HuH-7.5 (cell line): ENCODE measurements around the gene AFAP1.

Experiments
- DNase-seq: peaks from one replicate; pipeline ENCODE4 v3.0.0; 2011; ENCODE audit warnings: low spot score

AFAP1 gene

GRCh38 chr4:7967501-7968261 lies 28.0 kb upstream of the AFAP1 start:
- DNase-seq = no peak

- DNase-seq = no peak
These were observed 27.4 kb upstream of the AFAP1 start for GRCh38 chr4:7967063-7967440.

DNA sequence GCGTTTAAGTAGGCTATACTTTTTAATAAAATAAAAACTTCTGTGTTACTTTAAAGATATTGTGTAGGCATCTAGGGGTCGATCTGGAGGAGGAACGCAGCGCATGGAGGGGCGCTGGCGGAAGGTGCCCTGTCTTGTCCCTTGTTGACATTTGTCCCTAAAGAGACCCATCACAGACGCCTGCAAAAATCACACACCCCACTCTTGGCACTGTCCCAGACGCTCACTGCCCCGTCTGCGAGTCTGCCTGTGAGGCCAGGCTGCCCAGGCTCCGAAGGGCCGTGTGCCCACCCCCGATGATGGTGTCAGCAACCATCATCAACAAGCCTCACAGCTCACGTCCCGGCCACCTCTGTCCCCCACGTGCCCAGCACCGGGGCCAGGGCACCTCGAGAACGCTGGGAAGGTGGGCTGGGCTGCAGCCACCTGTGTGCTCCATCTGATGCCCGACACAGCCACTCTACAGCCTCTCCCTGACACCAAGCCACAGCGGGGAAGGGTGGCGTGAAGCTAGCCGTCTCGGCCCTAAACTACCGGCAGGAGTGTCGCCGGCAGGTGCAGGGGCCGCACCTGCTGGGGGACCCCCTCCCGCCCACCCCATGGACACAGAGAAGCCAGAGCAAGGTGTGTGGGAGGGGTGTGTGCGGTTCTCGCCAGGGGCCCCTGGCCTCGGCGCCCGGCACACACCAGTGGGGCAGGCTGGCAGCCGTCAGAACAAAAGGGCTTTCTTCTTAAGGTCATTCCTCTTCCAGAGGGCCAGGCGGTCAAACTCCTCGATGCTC lies 26.8 kb upstream of the AFAP1 start:
- no peak for DNase-seq

DNA sequence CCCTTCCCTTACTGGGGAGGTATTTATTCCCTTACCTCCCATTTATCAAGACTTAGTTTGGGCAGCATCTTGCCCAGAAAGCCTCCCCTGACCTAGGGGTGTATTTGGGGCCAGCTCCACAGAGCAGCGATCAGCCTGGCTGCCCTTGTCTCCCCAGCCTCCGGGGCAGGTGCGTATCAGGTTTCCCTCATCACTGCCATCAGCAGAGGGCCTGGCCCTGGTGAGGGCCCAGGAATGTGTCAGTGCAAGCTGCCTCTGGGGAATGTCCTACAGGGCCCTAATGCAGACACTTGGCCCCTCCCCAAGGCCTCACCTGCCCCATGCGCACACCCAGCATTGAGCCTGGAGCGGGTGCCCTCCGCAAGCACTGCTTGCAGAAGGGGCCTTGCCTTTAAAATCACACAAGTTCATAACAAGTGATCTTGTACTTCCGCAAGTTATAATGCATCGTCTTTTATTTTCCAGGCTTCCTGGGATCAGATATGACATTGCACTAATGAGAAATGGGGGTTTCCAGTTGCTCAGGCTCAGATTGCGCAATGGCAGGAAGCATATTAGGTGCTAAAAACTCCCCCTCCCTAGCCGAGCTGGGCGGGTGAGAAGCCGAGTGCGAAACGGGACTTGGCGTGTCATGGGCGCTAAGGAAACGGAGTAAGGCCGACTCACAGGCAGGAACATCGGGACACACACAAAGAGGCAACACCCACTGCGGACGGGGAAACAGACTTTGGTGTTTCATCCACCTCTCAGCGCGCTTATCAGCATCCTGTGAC lies 25.4 kb upstream of the AFAP1 start:
- DNase-seq = no peak

DNA sequence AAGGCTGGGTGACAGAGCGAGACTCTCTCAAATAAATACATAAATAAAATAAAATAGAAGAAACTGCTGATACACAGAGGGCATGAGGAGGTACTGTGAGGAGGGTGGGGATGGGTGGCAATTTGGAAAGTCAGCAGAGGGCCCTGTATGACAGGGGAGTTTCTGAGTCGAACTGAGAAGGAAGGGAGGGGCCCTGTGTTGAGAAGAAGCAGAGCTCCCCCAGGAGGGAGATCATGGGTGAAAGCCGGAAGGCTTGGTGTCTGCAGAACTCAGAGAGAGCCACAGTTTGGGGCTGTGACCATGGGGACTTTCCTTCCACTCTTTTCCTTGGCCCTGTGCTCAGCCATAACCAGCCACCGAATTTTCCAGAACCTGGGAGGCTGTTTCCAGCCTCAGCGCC lies 24.8 kb upstream of the AFAP1 start:
- DNase-seq = no peak

- no peak for DNase-seq
These were observed 24.0 kb upstream of the AFAP1 start for GRCh38 chr4:7963691-7964090.

GRCh38 chr4:7962609-7963508 lies 23.2 kb upstream of the AFAP1 start:
- DNase-seq = no peak

DNA sequence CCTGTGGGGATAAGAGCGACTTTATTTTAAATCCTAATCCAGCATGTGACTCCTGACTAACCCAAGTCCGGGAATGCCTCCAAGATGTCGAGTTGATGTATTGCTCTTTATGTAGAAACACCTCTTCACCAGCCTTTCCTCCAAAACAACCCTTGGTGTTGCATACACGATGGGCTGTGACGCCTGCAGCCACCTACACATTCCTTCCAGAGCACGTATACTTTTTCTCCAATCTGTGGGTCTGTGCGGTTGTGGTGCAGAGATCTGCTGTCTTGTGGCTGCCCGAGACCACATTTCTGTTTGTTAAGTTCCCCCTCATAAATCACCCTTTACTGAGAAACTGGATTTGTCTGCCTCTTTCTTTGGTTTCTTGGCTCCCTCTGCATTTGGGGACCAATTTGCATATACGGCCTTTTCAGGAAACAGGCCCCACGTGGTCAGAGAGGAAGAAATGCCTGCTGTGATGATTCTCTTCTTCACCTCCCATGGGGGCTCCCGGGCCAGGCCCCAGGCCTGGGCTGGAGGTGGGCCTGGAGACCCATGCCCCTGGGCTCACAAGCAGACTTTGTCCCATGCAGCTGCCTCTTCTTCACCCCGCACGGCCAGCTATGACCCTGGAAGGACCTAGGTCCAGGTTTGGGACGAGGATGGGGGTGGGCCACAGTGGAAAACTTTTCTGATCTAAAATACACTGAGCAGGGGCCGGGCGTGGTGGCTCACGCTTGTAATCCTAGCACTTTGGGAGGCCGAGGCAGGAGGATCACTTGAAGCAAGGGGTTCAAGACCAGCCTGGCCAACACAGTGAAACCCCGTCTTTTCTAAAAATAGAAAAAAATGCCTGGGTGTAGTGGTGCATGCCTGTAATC lies 21.4 kb upstream of the AFAP1 start:
- DNase-seq = no peak

GRCh38 chr4:7960017-7960789 lies 20.5 kb upstream of the AFAP1 start:
- DNase-seq = no peak

- DNase-seq = no peak
These were observed 19.4 kb upstream of the AFAP1 start for GRCh38 chr4:7959078-7959477.

DNA sequence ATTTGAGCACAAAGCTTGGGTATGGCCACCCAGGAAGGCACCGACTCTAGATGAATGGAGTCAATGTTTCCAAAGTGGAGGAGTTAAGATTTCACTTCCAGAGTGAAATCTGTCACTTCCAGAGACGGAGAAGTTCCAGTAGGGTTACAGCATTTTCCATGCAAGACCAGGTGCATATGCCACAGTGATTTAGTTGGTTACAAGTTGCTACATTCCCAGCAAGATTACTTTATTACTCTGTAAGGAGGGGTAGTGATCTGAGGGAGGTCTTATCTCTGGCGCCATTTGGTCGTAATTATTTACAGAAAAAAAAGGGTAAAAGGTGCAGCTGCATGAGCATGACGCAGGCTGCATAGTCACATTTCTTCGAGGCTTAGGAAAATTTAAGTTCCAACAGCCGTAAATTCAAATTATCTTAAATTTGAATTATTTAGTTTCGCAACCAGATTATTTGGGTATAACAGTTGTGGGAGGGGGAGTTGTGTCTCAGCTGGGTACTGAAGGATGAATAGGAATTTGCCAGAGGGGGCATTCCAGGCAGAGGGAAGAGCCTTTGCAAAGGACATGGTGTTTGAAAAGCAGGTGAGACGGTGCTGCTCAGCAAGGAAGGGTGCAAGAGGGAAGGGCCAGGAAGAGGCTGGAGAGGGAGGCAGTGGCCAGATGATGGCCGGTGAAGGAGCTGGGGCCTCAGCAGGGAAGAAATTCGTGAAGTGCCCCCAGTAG lies 17.4 kb upstream of the AFAP1 start:
- DNase-seq = no peak

DNA sequence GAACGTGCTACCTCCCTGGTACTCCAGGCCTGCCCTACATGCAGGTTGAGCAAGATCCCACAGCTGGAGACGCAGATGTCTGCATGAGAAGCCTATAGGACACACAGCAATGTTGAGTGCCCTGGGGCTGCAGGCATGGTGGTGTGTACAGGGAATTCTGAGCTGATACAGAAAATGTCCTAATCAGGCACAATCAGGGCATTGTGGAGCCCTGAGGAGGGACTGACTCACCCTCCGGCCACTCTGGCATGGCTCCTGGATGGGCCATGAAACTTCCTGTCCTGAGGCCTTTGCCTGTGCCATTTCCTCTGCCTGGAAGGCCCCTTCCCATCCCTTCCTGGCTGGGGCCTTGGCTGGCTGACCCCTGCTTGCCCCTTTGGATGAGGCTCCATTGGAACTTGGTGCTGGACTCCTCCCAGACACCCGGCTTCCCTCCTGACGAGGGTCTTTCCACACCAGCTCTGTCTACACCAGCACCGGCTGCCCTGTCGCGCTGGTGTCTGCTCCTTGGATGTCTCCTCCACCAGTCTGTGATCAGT lies 16.7 kb upstream of the AFAP1 start:
- no peak for DNase-seq

GRCh38 chr4:7955393-7955792 lies 15.7 kb upstream of the AFAP1 start:
- DNase-seq = no peak

- DNase-seq = no peak
These were observed 13.0 kb upstream of the AFAP1 start for GRCh38 chr4:7952615-7953014.

- DNase-seq = no peak
These were observed 10.8 kb upstream of the AFAP1 start for GRCh38 chr4:7950301-7951092.

- no peak for DNase-seq
These were observed 10.1 kb upstream of the AFAP1 start for GRCh38 chr4:7949759-7950158.

DNA sequence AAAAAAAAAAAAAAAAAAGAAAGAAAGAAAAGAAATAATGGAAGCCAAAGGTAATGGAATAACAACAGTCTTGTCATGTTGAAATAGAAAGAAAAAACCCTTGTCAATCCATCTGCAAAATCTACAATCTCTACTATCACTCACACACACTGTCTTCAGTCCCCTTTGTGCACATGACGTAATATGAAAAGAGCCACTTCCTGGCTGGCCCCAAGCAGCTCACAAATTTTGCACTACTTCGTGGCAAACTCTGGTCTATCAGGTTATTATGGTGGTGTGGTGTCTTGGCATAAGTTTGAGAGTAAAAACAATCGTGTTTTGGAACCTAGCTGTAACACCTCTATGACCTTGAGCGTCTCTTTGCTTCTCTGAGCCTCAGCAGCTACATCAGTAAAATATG lies 8.3 kb upstream of the AFAP1 start:
- DNase-seq = no peak

DNA sequence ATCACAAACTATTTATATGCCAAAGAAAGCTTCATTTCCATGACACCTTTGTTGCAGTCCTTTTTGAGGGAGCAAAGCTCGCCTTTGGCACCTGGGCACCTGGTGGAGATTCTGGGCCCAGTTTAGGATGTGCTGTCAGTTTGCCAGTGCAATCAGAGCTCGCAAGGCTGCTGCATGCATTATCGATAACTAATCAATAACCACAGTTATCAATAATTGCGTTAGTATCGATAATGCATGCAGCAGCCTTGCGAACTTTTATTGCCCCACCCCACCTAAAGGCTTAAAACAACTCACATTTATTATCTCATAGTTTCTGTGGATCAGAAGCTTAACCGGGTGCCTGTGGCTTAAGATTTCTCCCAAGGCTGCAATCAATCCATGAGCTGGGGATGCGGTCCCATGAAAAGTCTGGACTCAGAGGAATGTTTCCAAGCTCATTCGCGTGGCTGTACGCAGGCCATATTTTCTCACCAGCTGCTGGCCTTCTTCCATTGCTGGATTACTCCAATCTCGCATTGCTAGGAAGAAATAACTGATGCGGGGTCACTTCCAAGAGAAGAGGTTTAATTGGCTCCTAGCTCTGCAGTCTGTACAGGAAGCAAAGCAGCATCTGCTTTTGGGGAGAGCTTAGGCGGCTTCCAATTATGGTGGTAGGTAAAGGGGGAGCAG lies 6.2 kb upstream of the AFAP1 start:
- DNase-seq = no peak
